Measurements from ENCODE around the gene IMPA2.

Gene IMPA2

DNA sequence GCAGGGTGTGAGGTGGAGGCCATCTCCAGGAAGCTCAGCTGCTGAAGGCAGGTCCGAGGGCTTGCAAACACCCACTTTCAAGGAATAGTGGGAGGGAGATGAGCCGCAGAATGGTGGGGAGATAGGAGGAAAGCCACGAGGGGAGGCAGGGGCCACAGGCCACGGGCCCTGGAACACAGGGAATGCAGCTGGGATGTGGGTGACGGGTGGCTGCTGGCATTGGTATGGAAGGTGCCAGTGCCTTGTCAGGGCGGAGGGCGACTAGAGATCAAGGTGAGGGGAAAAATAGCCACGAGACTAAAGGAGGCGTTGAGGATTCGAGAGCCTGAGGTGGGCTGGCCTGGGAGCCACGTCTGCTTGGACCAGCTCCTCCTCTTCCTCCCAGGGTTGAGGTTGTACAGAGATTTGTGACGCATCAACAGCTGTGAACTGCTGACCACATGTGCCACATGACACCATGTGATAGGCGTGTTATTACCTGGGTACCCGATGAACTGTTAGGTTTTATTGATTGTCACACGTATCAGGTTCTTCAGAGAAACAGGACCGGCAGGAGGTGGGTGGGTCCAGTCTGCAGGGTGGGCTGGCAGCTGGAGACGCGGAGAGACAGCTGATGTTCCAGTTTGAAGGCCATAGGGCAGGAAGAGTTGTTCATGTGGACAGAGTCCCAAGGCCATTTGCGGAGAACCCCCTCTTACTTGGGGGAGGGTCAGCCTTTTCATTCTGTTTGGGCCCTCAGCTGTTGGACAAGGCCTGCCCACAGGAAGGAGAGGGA lies 9.9 kb downstream of the IMPA2 start:
- DNase-seq (ENCODE audit: low spot score) = no peak

GRCh38 chr18:11992096-11992790 lies 10.9 kb downstream of the IMPA2 start:
- no peak for DNase-seq (ENCODE audit: low spot score)

- no peak for DNase-seq (ENCODE audit: low spot score)
Observed at GRCh38 chr18:11993264-11993916, 12.1 kb downstream of the IMPA2 start.

- DNase-seq (ENCODE audit: low spot score) = peak; percentile 61
Observed at GRCh38 chr18:11994336-11994702, 13.0 kb downstream of the IMPA2 start.

- DNase-seq (ENCODE audit: low spot score) = no peak
Observed at GRCh38 chr18:11994703-11995444, 13.6 kb downstream of the IMPA2 start.

DNA sequence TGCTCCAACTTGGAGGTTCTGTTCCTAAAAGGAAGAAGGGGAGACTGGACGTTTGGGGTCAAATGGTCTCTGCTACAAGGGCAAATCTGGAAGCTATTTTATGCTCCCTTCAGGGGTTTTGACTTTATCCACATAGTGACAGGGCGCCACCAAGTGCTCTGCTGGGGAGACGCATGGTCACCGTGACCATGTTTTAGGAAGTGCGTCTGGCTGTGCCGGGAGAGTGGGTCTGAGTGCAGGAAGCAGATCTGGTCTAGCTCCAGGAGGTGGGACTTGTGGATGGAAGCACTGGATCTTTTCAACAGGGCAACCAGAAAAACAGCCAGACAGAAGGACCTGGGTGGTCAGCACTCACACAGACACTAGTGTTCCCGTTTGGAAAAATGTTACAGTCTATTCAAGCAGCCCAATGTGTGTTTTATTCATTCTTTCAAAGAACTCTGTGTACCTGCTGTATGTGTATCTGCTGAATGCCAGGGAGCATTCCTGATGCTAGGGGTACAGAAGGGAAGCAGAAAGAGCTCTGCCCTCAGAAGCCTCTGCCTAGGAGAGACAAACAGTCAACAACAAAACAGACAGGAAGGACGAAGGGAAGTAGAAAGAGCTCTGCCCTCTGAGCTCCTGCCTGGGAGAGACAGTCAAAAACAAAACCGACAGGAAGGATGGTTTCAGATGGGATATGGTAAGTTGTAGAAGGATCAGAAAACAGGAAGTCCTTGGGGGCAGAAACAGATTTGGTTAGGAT lies 14.3 kb downstream of the IMPA2 start:
- DNase-seq (ENCODE audit: low spot score) = peak; percentile 83

DNA sequence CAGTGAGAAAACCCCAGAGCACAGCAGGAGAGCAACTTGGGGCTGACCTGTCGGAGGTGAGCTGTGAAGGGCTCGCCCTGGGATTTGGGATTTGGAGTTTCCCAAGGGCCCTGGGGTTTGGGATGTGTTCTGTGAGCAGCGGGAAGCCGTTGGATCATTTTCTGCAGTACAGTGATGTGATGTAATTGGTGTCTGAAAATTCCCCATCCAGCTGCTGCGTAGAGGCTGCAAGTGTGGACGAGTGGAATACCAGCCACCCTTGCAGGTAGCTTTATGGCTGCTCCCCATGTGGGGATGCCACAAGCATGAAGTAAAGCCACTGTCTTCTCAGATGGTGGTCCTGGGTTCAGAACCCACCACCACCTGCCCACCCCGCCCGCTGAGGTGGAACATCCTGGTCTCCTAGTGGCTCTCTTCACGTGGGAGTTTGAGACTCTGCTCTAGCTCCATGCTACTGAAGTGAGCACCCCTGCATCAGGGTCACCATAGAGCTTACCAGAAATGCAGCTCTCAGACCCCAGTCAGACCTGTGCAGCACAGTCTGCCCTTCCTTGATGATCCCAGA lies 15.0 kb downstream of the IMPA2 start:
- no peak for DNase-seq (ENCODE audit: low spot score)

DNA sequence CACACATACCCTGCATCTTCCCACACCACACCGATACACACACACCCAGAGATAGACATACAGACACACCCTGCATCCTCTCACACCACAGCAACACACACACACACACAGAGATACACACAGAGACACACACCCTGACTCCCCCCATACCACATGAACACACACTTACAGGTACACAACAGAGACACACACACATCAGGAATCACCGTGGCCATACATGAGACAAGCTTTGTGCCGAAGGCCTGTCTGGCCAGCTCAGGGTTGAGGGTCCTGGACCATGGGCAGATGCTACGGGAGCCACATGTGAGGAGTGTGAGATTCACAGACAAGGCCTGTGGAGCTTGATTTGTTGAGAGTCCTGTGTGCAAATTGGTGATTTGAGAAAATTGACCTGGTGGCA lies 15.6 kb downstream of the IMPA2 start:
- no peak for DNase-seq (ENCODE audit: low spot score)

- no peak for DNase-seq (ENCODE audit: low spot score)
Observed at GRCh38 chr18:11997466-11997865, 16.2 kb downstream of the IMPA2 start.

- no peak for DNase-seq (ENCODE audit: low spot score)
Observed at GRCh38 chr18:11998193-11998592, 16.9 kb downstream of the IMPA2 start.

DNA sequence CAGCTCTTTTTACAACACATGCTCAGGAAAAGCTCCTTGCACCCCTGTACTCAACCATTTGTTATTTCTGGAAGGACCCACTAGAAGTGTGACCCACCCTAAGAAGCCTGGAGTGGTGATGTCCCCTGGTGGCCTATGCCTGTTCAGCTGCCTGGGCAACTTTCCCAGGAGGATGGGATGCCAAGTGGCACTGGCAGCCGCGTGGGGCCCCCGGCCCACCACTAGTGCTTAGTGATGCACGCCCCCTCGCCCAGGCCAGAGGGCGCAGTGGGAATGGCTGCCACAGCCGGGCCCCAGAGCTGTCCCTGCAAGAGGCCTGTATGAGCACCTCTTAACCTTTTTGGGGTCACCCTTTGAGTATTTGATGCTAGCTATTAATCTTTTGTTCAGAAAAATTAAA lies 18.1 kb downstream of the IMPA2 start:
- DNase-seq (ENCODE audit: low spot score) = no peak

DNA sequence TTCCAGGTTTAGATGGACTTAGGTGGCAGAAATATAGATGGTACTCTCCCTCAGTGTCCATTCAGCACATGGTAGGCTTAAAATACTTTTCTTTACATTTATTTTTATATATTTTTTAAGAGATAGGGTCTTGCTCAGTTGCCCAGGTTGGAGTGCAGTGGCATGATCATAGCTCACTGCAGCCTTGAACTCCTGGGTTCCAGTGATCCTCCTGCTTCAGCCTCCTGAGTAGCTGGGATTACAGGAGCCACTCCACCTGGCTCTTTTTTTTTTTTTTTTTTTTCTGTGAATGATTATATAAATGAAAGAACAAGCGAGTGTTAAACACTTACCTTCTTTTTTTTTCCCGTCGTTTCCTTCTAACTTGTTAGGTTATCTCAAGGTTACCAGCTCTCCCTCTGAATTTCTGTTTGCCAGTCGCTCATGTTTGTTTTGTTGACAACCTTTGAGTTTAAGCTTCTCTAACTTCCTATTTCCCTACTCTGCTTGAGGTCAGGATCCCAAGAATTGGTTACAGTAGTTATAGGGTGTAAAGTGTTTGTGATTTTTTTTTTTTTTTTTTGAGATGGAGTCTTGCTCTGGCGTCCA lies 18.9 kb downstream of the IMPA2 start:
- no peak for DNase-seq (ENCODE audit: low spot score)

DNA sequence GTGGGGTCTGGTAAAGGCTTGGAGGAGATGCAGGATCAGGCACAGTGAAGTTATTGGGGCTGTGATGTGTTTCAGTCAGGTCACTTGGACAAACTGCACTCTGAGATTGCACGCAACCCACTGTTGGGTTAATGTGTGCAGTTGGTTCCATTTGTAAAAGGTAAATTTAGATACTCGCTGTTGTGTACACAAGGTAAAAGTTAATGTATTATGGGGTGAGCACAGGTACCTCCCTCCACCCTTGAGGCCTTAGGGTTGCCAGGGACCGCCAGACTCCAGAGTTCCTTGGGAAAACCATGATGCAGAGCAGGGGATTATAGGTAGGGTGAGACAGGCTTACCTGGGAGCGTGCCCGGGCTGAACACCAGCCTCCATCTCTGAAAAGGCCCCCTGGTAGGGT lies 20.1 kb downstream of the IMPA2 start:
- no peak for DNase-seq (ENCODE audit: low spot score)

DNA sequence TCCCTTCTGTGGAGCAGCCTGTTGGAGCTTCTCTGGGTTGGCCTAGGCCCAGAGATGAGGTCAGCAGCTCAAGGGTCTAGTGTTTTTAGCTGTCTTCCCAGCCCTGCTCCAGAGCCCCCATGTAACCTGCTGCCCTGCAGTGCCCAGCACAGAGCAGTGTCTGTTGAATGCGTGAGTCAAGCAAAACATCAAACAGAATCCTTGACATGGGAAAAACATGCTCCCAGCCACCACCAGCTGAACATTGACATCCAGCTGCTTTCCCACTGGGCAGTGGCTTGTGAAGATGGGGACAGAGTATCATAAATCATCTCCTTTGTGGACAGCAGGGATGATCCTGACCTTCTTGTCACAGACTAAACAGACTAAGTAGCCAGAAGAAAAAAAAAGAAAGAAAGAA lies 22.6 kb downstream of the IMPA2 start:
- no peak for DNase-seq (ENCODE audit: low spot score)

DNA sequence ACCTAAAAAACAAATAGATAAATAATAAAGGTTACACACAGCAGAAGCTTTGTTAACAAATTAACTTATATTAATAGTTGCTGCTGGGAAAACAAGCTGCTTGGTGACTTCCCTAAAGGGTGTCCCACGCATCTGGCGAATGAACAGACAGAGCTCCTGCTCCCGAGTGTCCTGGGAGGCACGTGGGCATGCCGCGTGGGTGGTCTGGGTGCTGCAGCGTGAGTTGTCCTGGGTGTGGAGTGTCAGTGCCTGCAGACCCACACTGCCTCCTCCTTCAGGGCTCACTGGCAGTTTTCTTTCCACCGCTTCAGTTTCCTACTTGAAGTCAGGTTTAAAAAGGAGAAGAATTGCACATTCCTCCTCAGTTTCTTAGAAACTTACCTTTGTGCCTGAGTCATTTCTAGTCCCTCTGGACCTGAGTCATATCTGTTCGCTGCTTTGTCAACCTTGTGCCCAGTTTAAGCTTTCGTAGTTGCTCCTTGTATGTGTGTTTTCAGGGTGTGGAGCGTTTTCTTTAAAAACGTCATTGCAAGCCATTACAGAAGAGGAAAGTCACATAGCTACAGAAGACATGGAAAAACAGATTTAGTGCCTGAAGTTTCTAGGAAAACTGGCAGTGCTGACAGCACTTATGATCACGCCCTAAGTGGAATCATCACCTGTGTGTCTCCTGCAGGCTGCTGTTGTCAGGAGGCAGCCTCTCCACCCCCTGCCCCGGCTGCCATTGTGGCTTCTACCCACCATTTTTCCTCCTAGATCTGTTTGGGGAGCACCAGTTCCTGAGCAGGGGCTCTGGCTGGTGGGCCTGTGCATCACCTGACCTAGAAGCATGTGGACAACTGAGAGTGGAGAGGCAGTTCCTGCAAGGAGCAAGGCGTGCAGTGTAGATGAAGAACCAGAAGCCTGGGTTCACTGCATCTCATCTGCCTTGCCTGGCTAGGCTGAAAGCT lies 24.5 kb downstream of the IMPA2 start:
- DNase-seq (ENCODE audit: low spot score) = no peak

- DNase-seq (ENCODE audit: low spot score) = no peak
Observed at GRCh38 chr18:12006488-12006840, 25.2 kb downstream of the IMPA2 start.

DNA sequence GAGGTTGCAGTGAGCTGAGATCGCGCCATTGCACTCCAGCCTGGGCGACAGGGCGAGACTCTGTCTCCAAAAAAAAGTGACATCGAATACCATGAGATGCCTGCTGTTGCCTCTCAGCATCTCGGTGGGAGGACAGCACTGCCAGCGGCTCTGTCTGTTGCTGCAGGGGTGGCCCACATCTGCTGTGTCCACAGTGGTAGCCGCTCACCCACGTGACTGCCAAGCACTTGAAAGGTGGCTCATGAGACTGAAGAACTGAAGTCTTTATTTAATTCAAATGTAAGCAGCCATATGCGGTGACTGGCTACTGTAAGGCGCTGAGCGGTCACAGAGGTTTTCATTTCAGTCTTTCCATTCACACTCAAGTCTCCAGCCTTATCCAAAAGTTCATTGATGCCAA lies 25.8 kb downstream of the IMPA2 start:
- DNase-seq (ENCODE audit: low spot score) = no peak

- no peak for DNase-seq (ENCODE audit: low spot score)
Observed at GRCh38 chr18:12008181-12008767, 27.0 kb downstream of the IMPA2 start.

GRCh38 chr18:12008842-12009580 lies 27.7 kb downstream of the IMPA2 start:
- no peak for DNase-seq (ENCODE audit: low spot score)

Data from AG08395 (cell line).